H9 (cell line): ENCODE measurements around the gene ZIC4. TPM values are rescaled to one million over a fixed set of nuclear protein-coding genes. Genes with fewer than 3 reads are reported as not detected.

Experiments used
- DNase-seq: peaks from one replicate; pipeline ENCODE4 v3.0.0-alpha.2; 2017
- H2AFZ ChIP-seq: one replicate; pipeline ENCODE4 v1.6.1; 2013; ENCODE audit warnings: mild to moderate bottlenecking, low read length, control low read depth, moderate library complexity
- H2AK5ac ChIP-seq: 2 replicates; pipeline ENCODE4 v1.6.1; 2013; ENCODE audit warnings: low read length, control low read depth, mixed read lengths; ENCODE audit not compliant: insufficient read length
- H2BK120ac ChIP-seq: one replicate; pipeline ENCODE4 v1.6.1; 2013; ENCODE audit warnings: low read depth, mild to moderate bottlenecking, low read length, control low read depth, inconsistent platforms; ENCODE audit not compliant: poor library complexity, severe bottlenecking
- H2BK12ac ChIP-seq: 2 replicates; pipeline ENCODE4 v1.6.1; 2013; ENCODE audit warnings: low read length, control low read depth, mixed read lengths, low read depth; ENCODE audit not compliant: insufficient read length
- H2BK15ac ChIP-seq: 2 replicates; pipeline ENCODE4 v1.6.1; 2013; ENCODE audit warnings: low read depth, low read length, control low read depth
- H2BK20ac ChIP-seq: one replicate; pipeline ENCODE4 v1.6.1; 2013; ENCODE audit warnings: low read depth, mild to moderate bottlenecking, low read length, control low read depth, inconsistent platforms; ENCODE audit not compliant: poor library complexity, severe bottlenecking
- H2BK5ac ChIP-seq: 2 replicates; pipeline ENCODE4 v1.6.1; 2013; ENCODE audit warnings: low read length, control low read depth, mixed read lengths; ENCODE audit not compliant: insufficient read length
- H3K14ac ChIP-seq: 2 replicates; pipeline ENCODE4 v1.6.1; 2013; ENCODE audit warnings: low read length, control low read depth; ENCODE audit not compliant: insufficient read depth
- H3K18ac ChIP-seq: 2 replicates; pipeline ENCODE4 v1.6.1; 2013; ENCODE audit warnings: low read depth, mild to moderate bottlenecking, mixed read lengths, low read length, control low read depth; ENCODE audit not compliant: insufficient read length
- H3K23ac ChIP-seq: 2 replicates; pipeline ENCODE4 v1.6.1; 2013; ENCODE audit warnings: low read length, control low read depth, mixed read lengths, low read depth; ENCODE audit not compliant: insufficient read length
- H3K23me2 ChIP-seq: 2 replicates; pipeline ENCODE4 v1.6.1; 2013; ENCODE audit warnings: low read depth, mild to moderate bottlenecking, mixed read lengths, low read length, control low read depth; ENCODE audit not compliant: insufficient read length, poor library complexity, severe bottlenecking
- H3K27ac ChIP-seq: 2 replicates; pipeline ENCODE4 v1.5.1; 2013; ENCODE audit warnings: low read length, control low read depth, mixed read lengths, low read depth; ENCODE audit not compliant: insufficient read length
- H3K27me3 ChIP-seq: 2 replicates; pipeline ENCODE4 v1.6.1; 2013; ENCODE audit warnings: low read length, control low read depth, inconsistent platforms; ENCODE audit not compliant: insufficient read depth
- H3K4ac ChIP-seq: 2 replicates; pipeline ENCODE4 v1.6.1; 2013; ENCODE audit warnings: low read depth, mild to moderate bottlenecking, control low read depth, inconsistent platforms, low read length, moderate library complexity
- H3K4me1 ChIP-seq: 2 replicates; pipeline ENCODE4 v1.6.1; 2013; ENCODE audit warnings: low read length, control low read depth, inconsistent platforms; ENCODE audit not compliant: insufficient read depth
- H3K4me2 ChIP-seq: 2 replicates; pipeline ENCODE4 v1.6.1; 2013; ENCODE audit warnings: low read length, control low read depth, mixed read lengths; ENCODE audit not compliant: insufficient read length, insufficient read depth
- H3K56ac ChIP-seq: 2 replicates; pipeline ENCODE4 v1.6.1; 2013; ENCODE audit warnings: low read depth, mild to moderate bottlenecking, mixed read lengths, low read length, control low read depth; ENCODE audit not compliant: insufficient read length
- H3K79me1 ChIP-seq: 2 replicates; pipeline ENCODE4 v1.6.1; 2013; ENCODE audit warnings: low read depth, mild to moderate bottlenecking, moderate library complexity, low read length, control low read depth, inconsistent platforms; ENCODE audit not compliant: insufficient read depth, poor library complexity, severe bottlenecking
- H3K79me2 ChIP-seq: 2 replicates; pipeline ENCODE4 v1.6.1; 2013; ENCODE audit warnings: low read length, control low read depth, inconsistent platforms; ENCODE audit not compliant: insufficient read depth
- H3K9ac ChIP-seq: 2 replicates; pipeline ENCODE4 v1.6.1; 2013; ENCODE audit warnings: low read length, control low read depth, mixed read lengths; ENCODE audit not compliant: insufficient read length; ENCODE audit errors: extremely low read depth
- H3K9me3 ChIP-seq: one replicate; pipeline ENCODE4 v1.6.1; 2013; ENCODE audit warnings: low read depth, low read length, inconsistent platforms; ENCODE audit not compliant: control insufficient read depth
- H3T11ph ChIP-seq: one replicate; pipeline ENCODE4 v1.6.1; 2013; ENCODE audit warnings: mild to moderate bottlenecking, low read length, control low read depth, inconsistent platforms
- H4K20me1 ChIP-seq: one replicate; pipeline ENCODE4 v1.6.1; 2013; ENCODE audit not compliant: control insufficient read depth, insufficient read length, insufficient read depth
- H4K5ac ChIP-seq: 2 replicates; pipeline ENCODE4 v1.6.1; 2013; ENCODE audit warnings: low read depth, mild to moderate bottlenecking, mixed read lengths, low read length, control low read depth; ENCODE audit not compliant: insufficient read length
- H4K8ac ChIP-seq: replicated peaks from 2 replicates; pipeline ENCODE4 v1.6.1; 2013; ENCODE audit warnings: low read length, control low read depth, mixed read lengths, low read depth; ENCODE audit not compliant: insufficient read length
- H4K91ac ChIP-seq: 2 replicates; pipeline ENCODE4 v1.6.1; 2013; ENCODE audit warnings: low read depth, mild to moderate bottlenecking, moderate library complexity, mixed read lengths, low read length, control low read depth; ENCODE audit not compliant: insufficient read length
- H3K27ac Mint-ChIP-seq, 3 experiments: 2 replicates in 2 of 3; 3 replicates in 1 of 3; pipeline ENCODE4 v1.8.0; 2020 to 2021; ENCODE audit warnings: mixed read lengths in 3 of 3, mild to moderate bottlenecking in 1 of 3, moderate library complexity in 1 of 3
- H3K27me3 Mint-ChIP-seq: 2 replicates; pipeline ENCODE4 v1.8.0; 2021; ENCODE audit warnings: low read depth, mild to moderate bottlenecking, moderate library complexity, mixed read lengths
- H3K36me3 Mint-ChIP-seq, 3 experiments: 2 replicates in 2 of 3; 3 replicates in 1 of 3; pipeline ENCODE4 v1.8.0; 2020 to 2021; ENCODE audit warnings: low read depth in 3 of 3, mixed read lengths in 3 of 3; ENCODE audit not compliant: insufficient read depth in 1 of 3
- H3K4me1 Mint-ChIP-seq, 2 experiments: 2 replicates each; pipeline ENCODE4 v1.8.0; 2020; ENCODE audit warnings: mixed read lengths in 2 of 2
- H3K4me3 Mint-ChIP-seq, 2 experiments: 2 replicates in 1 of 2; 3 replicates in 1 of 2; pipeline ENCODE4 v1.8.0; 2020 to 2021; ENCODE audit warnings: mild to moderate bottlenecking in 2 of 2, mixed read lengths in 2 of 2, moderate library complexity in 1 of 2
- H3K9me3 Mint-ChIP-seq, 2 experiments: 2 replicates in 1 of 2; 3 replicates in 1 of 2; pipeline ENCODE4 v1.8.0; 2020; ENCODE audit warnings: mild to moderate bottlenecking in 2 of 2, mixed read lengths in 2 of 2, moderate library complexity in 1 of 2
- WGBS: extraction: QIAGEN DNeasy Blood & Tissue Kit; methylation state at CpG from one replicate; pipeline ENCODE4 v1.1.7; 2013; ENCODE audit warnings: missing lambda C conversion rate, low lambda C conversion rate, mixed read lengths; ENCODE audit not compliant: insufficient read length; ENCODE audit errors: extremely low coverage; 5-methylcytosine and 5-hydroxymethylcytosine counted together
- total RNA-seq: library from RNA; stranded (reverse); gene quantifications from 2 replicates; pipeline ENCODE4 v1.2.1, GENCODE V29; 2021
- TF ChIP-seq, protein P1 (sequence below): fragments of 200-600 bp; sonication (generic); conservative IDR thresholded peaks from 3 replicates; pipeline ENCODE4 v1.8.0; 2021; ENCODE audit warnings: antibody characterized with exemption, mild to moderate bottlenecking

Gene ZIC4
- total RNA-seq, 1 experiment from 2014 or later: not detected

DNA sequence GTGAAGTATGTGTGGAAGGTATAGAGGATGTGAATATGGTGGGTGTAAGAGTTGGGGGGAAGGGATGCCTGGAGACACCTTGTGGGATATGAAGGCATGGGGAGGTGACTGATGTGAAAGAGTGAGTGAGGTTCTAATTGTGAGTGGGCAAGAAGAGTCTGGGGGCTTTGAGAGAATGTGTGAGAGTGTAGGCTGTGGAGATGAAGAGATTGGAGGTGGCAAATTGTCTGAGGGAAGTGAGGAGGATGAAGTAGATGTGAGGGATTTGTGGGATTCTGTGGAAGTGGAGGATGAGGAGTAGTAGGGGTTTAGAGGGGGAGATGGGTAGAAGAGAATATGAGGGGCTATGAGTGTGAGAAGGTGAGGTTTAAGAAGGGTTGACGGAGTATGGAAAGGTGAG is 41.6 kb downstream of the ZIC4 start:
- H2AK5ac ChIP-seq: no peak overlapping the region
- peaks cover 16 to 41% of the 10 kb centered on the region in 2 experiments for H3K4me1 Mint-ChIP-seq
- no peak overlapping the region for H3K9ac ChIP-seq
- H2BK120ac ChIP-seq: no peak overlapping the region
- H2BK12ac ChIP-seq: no peak overlapping the region
- H3K27ac Mint-ChIP-seq: no peak overlapping the region
- no peak overlapping the region for H4K8ac ChIP-seq
- no peak overlapping the region for H4K91ac ChIP-seq
- no peak for DNase-seq
- H3K14ac ChIP-seq: no peak overlapping the region
- no peak overlapping the region for H3K18ac ChIP-seq
- no peak overlapping the region for H2BK5ac ChIP-seq
- H3K27ac ChIP-seq: no peak overlapping the region
- H2BK20ac ChIP-seq: no peak overlapping the region
- peaks cover 8% of the 10 kb centered on the region for H3K23me2 ChIP-seq
- TF ChIP-seq, protein P1, sequence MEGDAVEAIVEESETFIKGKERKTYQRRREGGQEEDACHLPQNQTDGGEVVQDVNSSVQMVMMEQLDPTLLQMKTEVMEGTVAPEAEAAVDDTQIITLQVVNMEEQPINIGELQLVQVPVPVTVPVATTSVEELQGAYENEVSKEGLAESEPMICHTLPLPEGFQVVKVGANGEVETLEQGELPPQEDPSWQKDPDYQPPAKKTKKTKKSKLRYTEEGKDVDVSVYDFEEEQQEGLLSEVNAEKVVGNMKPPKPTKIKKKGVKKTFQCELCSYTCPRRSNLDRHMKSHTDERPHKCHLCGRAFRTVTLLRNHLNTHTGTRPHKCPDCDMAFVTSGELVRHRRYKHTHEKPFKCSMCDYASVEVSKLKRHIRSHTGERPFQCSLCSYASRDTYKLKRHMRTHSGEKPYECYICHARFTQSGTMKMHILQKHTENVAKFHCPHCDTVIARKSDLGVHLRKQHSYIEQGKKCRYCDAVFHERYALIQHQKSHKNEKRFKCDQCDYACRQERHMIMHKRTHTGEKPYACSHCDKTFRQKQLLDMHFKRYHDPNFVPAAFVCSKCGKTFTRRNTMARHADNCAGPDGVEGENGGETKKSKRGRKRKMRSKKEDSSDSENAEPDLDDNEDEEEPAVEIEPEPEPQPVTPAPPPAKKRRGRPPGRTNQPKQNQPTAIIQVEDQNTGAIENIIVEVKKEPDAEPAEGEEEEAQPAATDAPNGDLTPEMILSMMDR: no peak
- no peak overlapping the region for H3K4me2 ChIP-seq
- no peak overlapping the region for H3K56ac ChIP-seq
- H2AFZ ChIP-seq: no peak overlapping the region
- no peaks in the 10 kb centered on the region for H3K79me1 ChIP-seq
- no peaks in the 10 kb centered on the region for H4K20me1 ChIP-seq
- H3K27me3 Mint-ChIP-seq: peaks cover 98% of the 10 kb centered on the region
- H3K4me3 Mint-ChIP-seq: no peak overlapping the region
- no peak overlapping the region for H4K5ac ChIP-seq
- H3K27me3 ChIP-seq: peaks cover 58% of the 10 kb centered on the region
- H3K79me2 ChIP-seq: no peaks in the 10 kb centered on the region
- no peaks in the 10 kb centered on the region for H3K9me3 ChIP-seq
- 100% methylated on average over 1 of the region's 1 CpG for WGBS
- H2BK15ac ChIP-seq: no peak overlapping the region
- no peak overlapping the region for H3K23ac ChIP-seq
- no peak overlapping the region for H3T11ph ChIP-seq
- H3K9me3 Mint-ChIP-seq: peaks cover 0 to 3% of the 10 kb centered on the region in 2 experiments; a peak in 1 of 5 replicates
- H3K4ac ChIP-seq: no peak overlapping the region
- H3K36me3 Mint-ChIP-seq: no peaks in the 10 kb centered on the region
- H3K4me1 ChIP-seq: no peaks in the 10 kb centered on the region
